ENCODE data around the gene DCST2.
A peak's percentile ranks its signal among the peaks of the same experiment; 100 is the strongest.
"Not testable (repeated sequence)": the region's sequence is repeated elsewhere in the genome, so short reads cannot be mapped to it uniquely, and the experiment has no call there.

Gene DCST2

DNA sequence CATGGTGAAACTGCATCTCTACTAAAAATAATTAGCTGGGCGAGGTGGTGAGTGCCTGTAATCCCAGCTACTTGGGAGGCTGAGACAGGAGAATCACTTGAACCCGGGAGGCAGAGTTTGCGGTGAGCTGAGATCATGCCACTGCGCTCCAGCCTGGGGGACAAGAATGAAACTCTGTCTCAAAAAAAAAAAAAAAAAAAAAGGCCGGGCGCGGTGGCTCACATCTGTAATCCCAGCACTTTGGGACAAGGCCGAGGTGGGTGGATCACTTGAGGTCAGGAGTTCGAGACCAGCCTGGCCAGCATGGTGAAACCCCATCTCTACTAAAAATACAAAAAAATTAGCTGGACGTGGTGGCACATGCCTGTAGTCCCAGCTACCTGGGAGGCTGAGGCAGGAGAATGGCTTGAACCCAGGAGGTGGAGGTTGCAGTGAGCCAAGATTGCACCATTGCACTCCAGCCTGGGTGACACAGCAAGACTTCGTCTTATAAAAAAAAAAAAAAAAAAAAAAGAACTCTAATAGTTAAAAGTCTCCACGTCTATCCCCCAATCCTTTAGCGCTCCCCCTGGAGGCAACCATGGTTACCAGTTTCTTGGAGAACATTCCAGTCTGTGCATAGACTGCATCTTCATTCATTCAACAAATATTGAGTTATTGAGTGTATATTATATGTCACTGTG, 38.1 kb downstream of the DCST2 start:
- not testable (repeated sequence) for DNase-seq

GRCh38 chr1:154994591-154994990, 39.0 kb downstream of the DCST2 start:
- DNase-seq = no peak

GRCh38 chr1:154994269-154994587, 39.4 kb downstream of the DCST2 start:
- no peak for DNase-seq

DNA sequence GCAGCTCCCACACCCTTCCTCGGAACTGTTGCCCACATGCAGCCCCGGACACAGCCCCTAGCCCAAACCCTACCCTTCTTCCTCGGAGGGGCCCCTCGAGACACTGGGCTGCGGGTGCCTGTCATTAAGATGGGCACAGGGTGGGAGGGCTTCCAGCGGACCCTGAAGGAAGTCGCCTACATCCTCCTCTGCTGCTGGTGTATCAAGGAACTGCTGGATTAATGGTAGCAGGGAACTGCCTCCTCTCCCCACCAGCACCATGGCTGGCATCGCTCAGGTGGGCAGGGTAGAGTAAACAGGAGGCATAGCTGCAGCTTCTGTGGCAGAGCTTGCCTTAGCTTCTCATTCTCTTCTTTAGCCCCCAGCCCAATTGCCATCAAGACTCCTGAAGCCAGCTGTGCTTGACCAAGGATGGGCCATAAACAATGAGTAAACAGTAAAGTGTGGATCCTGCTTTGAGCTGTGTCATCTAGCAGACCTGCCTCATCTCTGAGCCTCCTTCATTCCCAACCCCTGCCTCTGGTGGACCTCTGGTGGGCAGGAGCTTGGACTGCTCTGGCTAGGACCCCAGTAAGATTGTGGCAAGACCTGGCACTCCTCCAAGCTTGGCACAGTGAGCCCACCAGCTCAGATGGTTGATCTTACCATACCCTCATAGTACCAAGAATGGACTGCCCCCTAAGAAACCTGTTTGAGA, 39.9 kb downstream of the DCST2 start, which contains the start of gene LENEP:
TSS of gene LENEP (plus strand) at position 15 of the 697 bp plus-strand sequence. CDS start at position 37, 22 bp downstream.
- no peak for DNase-seq

- no peak for DNase-seq
Measured at GRCh38 chr1:154992721-154993571, 40.6 kb downstream of the DCST2 start.

DNA sequence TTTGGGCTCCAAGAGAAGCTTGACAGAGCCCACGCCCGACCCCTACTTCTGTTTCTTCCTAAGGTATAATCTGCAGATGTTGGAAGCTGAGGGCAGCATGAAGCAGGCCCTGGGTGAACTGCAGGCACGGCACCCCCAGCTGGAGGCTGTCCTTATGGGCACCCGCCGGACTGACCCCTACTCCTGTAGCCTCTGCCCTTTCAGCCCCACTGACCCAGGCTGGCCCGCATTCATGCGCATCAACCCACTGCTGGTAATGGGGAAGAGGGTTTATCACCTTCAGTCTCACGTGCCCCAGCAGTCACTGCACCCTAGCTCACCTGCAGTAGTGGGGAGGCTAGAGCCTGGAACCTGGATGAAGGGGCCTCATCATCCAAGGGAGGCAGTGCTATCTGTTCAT, 43.3 kb downstream of the DCST2 start:
- DNase-seq = no peak

DNA sequence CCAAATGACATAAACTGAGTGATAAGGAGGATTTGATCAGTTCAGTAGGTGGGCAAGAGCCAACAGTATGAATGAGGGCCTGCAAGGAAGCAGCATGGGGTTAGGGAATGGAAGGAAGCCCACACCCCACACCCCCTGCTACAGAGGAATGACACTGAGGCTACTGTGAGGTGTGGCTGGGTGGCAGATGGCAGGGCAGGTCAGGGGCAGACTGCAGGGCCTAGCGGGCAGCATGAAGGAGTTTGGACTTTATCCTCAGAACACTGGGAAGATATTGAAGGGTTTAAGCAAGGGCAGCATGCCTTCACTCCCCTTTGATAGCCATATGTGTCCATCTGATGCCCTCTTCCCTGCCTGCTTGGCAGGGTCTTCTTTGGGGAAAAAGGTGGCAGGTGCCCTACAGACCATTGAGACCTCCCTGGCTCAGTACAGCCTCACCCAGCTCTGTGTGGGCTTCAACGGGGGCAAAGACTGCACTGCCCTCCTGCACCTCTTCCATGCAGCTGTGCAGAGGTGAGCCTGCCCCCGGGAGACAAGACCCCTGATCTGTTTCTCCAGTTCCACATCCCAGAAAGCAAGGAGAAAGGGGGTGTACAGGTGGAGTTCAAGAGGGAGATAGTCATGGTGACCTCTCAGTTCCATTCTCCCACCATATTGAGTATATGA, 44.3 kb downstream of the DCST2 start:
- DNase-seq = no peak

GRCh38 chr1:154988058-154988954, 45.3 kb downstream of the DCST2 start:
- no peak for DNase-seq

DNA sequence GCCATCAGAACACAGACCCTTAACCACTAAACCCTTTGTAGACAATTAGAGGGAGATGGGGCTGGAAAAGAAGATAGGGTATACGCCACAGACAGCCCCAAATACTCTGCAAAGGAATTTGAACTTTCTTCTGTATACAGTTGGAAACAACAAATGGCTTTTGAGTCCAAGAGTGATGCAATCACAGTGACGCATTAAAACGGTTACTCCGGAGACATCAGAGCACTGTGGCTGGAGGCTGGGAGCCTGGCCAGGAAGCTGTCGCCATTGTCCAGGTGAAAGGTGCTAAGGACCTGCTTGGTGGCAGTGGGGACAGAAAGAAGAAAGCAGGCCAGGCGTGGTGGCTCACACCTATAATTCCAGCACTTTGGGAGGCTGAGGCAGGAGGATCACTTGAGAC, 46.3 kb downstream of the DCST2 start:
- DNase-seq = no peak

DNA sequence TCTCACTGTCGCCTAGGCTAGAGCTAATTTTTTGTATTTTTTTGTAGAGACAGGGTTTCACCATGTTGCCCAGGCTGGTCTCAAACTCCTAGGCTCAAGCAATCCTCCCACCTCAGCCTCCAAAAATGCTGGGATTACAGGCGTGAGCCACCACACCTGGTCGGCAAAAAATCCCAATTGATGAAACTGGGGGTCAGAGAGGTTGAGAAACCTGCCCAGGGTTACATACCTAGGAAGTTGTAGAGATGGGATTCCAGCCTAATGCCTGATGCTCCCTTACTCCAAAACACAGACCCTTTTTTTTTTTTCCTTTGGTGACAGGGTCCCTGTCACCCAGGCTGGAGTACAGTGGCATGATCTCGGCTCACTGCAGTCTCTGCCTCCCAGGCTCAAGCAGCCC, 46.8 kb downstream of the DCST2 start:
- DNase-seq = not testable (repeated sequence)

DNA sequence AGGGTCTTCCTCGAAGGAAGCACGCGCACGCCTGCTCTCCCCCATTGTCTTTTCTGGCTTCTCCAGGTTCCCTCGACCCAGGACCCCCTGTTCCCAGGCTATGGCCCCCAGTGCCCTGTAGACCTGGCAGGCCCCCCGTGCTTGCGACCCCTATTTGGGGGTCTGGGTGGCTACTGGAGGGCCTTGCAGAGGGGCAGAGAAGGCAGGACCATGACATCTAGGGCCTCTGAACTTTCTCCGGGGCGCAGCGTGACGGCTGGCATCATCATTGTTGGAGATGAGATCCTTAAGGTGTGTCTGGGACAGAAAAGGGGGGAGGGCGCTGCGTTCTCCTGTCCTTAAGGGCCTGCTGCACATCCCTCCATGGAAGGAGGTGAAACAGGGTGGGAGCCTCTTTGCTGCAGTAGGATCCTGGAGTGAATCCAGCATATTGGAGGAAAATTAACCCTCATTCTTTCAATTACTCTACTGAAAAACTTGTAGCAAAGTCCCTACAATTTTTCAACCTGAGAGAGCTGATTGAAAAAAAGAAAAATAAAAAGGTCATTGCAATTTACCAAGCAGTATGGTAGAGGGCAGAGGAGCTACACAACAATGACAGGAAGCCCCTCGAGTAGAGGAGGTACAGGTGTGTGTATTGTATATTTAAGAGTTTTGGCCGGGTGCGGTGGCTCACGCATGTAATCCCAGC, 49.7 kb downstream of the DCST2 start:
- DNase-seq = no peak

- DNase-seq = peak; percentile 99
Measured at GRCh38 chr1:154982897-154983648, 50.5 kb downstream of the DCST2 start, which contains the start of gene FLAD1. Gene FLAD1, plus strand, starts transcription at chr1:154983344. Its CDS starts 351 bp downstream, at chr1:154983695.

- DNase-seq = no peak
Measured at GRCh38 chr1:154982341-154982740, 51.2 kb downstream of the DCST2 start.

- no peak for DNase-seq
Measured at GRCh38 chr1:154978360-154978759, 55.2 kb downstream of the DCST2 start.

DNA sequence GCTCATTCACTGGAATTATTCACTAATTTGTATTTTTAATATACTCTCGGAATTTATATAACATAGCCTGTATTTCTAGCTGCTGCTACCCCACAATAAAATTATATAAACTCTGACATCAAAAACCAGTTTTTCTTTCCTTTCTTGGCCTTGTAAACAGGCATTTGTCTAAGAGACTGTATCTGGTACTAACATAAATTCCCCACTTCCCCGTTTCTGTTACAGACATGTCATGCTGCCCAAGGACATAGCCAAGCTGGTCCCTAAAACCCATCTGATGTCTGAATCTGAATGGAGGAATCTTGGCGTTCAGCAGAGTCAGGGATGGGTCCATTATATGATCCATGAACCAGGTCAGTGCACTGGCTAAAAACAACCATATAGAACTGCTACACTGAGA, 55.8 kb downstream of the DCST2 start:
- DNase-seq = not testable (repeated sequence)

DNA sequence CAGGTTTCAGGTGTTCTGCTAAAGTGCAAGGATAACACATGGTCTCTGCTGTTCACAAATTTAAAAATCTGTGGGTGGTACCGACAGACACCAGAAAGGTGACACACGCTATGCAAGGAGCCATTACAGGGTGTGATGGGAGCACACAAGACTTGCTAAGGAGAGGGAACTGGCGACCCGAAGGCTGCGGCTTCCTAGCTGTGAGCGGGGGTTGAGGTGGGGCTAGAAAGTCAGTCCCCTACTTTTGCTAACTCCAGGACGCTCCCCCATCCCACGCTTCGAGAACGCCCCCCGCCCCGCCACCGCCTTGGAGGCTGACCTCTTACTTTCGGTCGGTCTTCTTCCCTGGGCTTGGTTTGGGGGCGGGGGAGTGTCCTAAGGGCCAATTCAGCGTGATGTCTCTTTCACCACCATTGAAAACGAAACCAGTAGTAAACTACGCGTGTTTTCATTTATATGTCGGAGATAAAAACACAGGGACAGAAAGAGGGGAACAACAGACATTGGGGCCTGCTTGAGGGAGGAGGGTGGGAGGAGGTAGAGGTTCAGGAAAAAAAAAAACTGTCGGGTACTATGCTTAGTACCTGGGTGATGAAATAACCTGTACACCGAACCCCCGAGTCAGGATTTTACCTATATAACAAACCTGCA, 58.0 kb downstream of the DCST2 start:
- DNase-seq = no peak

- peak; percentile 95 for DNase-seq
Measured at GRCh38 chr1:154974808-154975408, 58.7 kb downstream of the DCST2 start.

- DNase-seq = peak; percentile 100
Measured at GRCh38 chr1:154974102-154974807, 59.3 kb downstream of the DCST2 start, which contains the start of gene CKS1B. Gene CKS1B, plus strand, starts transcription at chr1:154974681. Its CDS starts 65 bp downstream, at chr1:154974746.

Data from CD4-positive, alpha-beta T cell treated with Interleukin-4 for 4 hours (primary cell).